OCI-LY1 (cell line): ENCODE data around the gene MAML2.

Experiments used
- H2AFZ ChIP-seq: fragments of 200-600 bp; sonication (generic), shearing (Covaris generic); 2 replicates; pipeline ENCODE4 v1.6.0; 2014; ENCODE audit warnings: antibody characterized with exemption, mild to moderate bottlenecking, low read length
- H3F3A ChIP-seq: fragments of 200-600 bp; sonication (generic), shearing (Covaris generic); 2 replicates; pipeline ENCODE4 v1.6.0; 2014; ENCODE audit warnings: mild to moderate bottlenecking, antibody characterized with exemption, low read length, moderate library complexity; ENCODE audit not compliant: insufficient read depth
- H3K27ac ChIP-seq: fragments of 200-600 bp; sonication (generic); 2 replicates; pipeline ENCODE4 v1.5.1; 2014; ENCODE audit warnings: low read length, mixed run types, mild to moderate bottlenecking, low read depth; ENCODE audit not compliant: poor library complexity, severe bottlenecking
- H3K27me3 ChIP-seq: fragments of 200-600 bp; sonication (generic); 2 replicates; pipeline ENCODE4 v1.6.0; 2014; ENCODE audit warnings: antibody characterized with exemption, mild to moderate bottlenecking, low read length, moderate library complexity; ENCODE audit not compliant: insufficient read depth
- H3K36me3 ChIP-seq: fragments of 200-600 bp; sonication (generic); 2 replicates; pipeline ENCODE4 v1.6.1; 2014; ENCODE audit warnings: mild to moderate bottlenecking, antibody characterized with exemption, low read length, moderate library complexity, mixed read lengths; ENCODE audit not compliant: insufficient read depth
- H3K4me1 ChIP-seq: fragments of 200-600 bp; sonication (generic); 2 replicates; pipeline ENCODE4 v1.5.1; 2014; ENCODE audit warnings: mild to moderate bottlenecking, low read length, moderate library complexity; ENCODE audit not compliant: insufficient read depth, severe bottlenecking
- H3K4me2 ChIP-seq: fragments of 200-600 bp; sonication (generic), shearing (Covaris generic); 2 replicates; pipeline ENCODE4 v1.6.1; 2014; ENCODE audit warnings: low read length
- H3K4me3 ChIP-seq: fragments of 200-600 bp; sonication (generic); 2 replicates; pipeline ENCODE4 v1.5.1; 2014; ENCODE audit warnings: low read length, low read depth, mild to moderate bottlenecking, mixed read lengths; ENCODE audit not compliant: poor library complexity, severe bottlenecking
- H3K79me2 ChIP-seq: fragments of 200-600 bp; shearing (Covaris generic); 2 replicates; pipeline ENCODE4 v1.6.1; 2016; ENCODE audit warnings: mixed run types, low read length, mixed read lengths; ENCODE audit not compliant: insufficient read depth
- H3K9ac ChIP-seq: fragments of 200-600 bp; sonication (generic), shearing (Covaris generic); 2 replicates; pipeline ENCODE4 v1.6.1; 2014; ENCODE audit warnings: mild to moderate bottlenecking, low read length, mixed read lengths
- H3K9me2 ChIP-seq: fragments of 200-600 bp; sonication (generic), shearing (Covaris generic); 2 replicates; pipeline ENCODE4 v1.6.1; 2014; ENCODE audit warnings: low read depth, mild to moderate bottlenecking, low read length, mixed read lengths
- H3K9me3 ChIP-seq: fragments of 200-600 bp; shearing (Covaris generic); 2 replicates; pipeline ENCODE4 v1.6.1; 2014; ENCODE audit warnings: low read length, mixed read lengths
- H4K20me1 ChIP-seq: fragments of 200-600 bp; sonication (generic), shearing (Covaris generic); 2 replicates; pipeline ENCODE4 v1.6.0; 2016; ENCODE audit warnings: mild to moderate bottlenecking, low read length; ENCODE audit not compliant: insufficient read depth
- EZH2 ChIP-seq: fragments of 200-600 bp; sonication (generic), shearing (Covaris generic); IDR thresholded peaks from 2 replicates; pipeline ENCODE4 v1.8.0; 2017; ENCODE audit warnings: borderline replicate concordance, mixed run types, mild to moderate bottlenecking, antibody characterized with exemption, low read length, moderate library complexity, mixed read lengths
- TF ChIP-seq, protein P1 (sequence below): fragments of 200-600 bp; sonication (generic), shearing (Covaris generic); IDR thresholded peaks from 2 replicates; pipeline ENCODE4 v1.5.1; 2017; ENCODE audit warnings: mild to moderate bottlenecking, antibody characterized with exemption, low read length, moderate library complexity, mixed read lengths

MAML2 gene

DNA sequence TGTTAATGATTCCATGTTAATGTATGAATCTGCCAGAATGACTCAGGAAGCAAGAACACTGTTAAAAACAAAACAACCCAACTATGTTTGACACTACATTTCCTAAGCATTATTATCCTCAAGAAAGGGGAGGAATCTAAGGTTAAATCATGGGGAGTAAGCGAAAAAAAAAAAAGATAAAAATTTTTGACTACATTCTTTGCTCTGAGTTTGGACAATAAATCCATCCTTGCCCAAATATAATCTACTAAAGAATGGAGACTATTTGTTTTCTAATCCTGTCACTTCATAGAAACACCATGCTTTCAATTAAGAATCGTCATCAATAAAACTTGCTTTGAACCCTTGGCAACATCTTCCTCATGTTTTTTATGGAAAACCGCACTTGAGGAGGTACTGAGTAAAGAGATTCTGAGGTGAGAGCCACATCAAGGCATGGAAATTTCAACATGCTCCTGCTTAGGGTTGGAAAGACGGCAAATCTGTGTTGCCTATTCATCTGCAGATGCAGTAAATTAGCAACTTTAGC, 9.7 kb downstream of the MAML2 start:
- H3K4me1 ChIP-seq, result peaks cover 24% of the 10 kb centered on the region
- H3K27me3 ChIP-seq, result no peaks in the 10 kb centered on the region
- no peak overlapping the region for H2AFZ ChIP-seq
- no peaks in the 10 kb centered on the region for H3K9me3 ChIP-seq
- no peaks in the 10 kb centered on the region for H3K79me2 ChIP-seq
- no peaks in the 10 kb centered on the region for H3F3A ChIP-seq
- H3K27ac ChIP-seq, result no peak overlapping the region
- H3K4me3 ChIP-seq, result no peak overlapping the region
- no peaks in the 10 kb centered on the region for H4K20me1 ChIP-seq
- H3K9me2 ChIP-seq, result no peaks in the 10 kb centered on the region
- TF ChIP-seq EZH2, result no peak
- TF ChIP-seq, protein P1, sequence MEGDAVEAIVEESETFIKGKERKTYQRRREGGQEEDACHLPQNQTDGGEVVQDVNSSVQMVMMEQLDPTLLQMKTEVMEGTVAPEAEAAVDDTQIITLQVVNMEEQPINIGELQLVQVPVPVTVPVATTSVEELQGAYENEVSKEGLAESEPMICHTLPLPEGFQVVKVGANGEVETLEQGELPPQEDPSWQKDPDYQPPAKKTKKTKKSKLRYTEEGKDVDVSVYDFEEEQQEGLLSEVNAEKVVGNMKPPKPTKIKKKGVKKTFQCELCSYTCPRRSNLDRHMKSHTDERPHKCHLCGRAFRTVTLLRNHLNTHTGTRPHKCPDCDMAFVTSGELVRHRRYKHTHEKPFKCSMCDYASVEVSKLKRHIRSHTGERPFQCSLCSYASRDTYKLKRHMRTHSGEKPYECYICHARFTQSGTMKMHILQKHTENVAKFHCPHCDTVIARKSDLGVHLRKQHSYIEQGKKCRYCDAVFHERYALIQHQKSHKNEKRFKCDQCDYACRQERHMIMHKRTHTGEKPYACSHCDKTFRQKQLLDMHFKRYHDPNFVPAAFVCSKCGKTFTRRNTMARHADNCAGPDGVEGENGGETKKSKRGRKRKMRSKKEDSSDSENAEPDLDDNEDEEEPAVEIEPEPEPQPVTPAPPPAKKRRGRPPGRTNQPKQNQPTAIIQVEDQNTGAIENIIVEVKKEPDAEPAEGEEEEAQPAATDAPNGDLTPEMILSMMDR, result no peak
- no peaks in the 10 kb centered on the region for H3K36me3 ChIP-seq
- no peak overlapping the region for H3K9ac ChIP-seq
- no peak overlapping the region for H3K4me2 ChIP-seq

DNA sequence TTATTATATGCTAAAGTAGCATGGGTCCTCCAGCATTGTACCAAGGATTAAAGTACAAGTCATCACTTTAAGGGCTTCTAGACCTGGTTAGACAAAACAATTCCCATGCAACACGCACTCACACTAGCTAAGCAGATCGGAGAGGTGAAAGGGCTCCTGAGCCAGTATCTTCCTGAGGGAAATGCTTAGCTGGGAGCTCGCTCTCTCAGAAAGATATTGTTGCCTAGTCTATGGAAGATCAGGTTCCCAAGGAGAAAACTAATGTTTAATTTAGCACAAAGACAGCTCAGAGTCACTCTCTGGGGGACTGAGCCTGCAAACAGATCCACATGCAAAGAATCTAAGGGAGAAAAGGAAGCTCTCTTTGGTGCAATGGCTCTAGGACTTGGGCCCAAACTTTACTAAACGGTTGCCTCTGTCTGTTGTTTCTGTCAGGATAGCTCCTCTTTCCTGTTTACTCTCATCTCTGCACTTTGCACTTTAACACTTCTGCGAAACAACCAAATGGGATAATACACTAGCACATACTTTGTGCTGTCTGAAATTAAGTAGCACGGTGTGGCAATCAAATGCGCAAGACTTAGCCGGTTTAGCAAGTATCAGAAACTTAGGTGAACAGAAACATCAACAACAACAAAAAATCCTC, 10.7 kb downstream of the MAML2 start:
- no peaks in the 10 kb centered on the region for H3F3A ChIP-seq
- peaks cover 14% of the 10 kb centered on the region for H3K4me1 ChIP-seq
- H3K36me3 ChIP-seq, result no peaks in the 10 kb centered on the region
- no peaks in the 10 kb centered on the region for H3K9me2 ChIP-seq
- H3K9me3 ChIP-seq, result no peaks in the 10 kb centered on the region
- no peak overlapping the region for H3K4me2 ChIP-seq
- TF ChIP-seq EZH2, result no peak
- TF ChIP-seq, protein P1, result no peak
- no peaks in the 10 kb centered on the region for H3K79me2 ChIP-seq
- no peak overlapping the region for H2AFZ ChIP-seq
- no peak overlapping the region for H3K4me3 ChIP-seq
- H3K27me3 ChIP-seq, result no peaks in the 10 kb centered on the region
- H4K20me1 ChIP-seq, result no peaks in the 10 kb centered on the region
- H3K9ac ChIP-seq, result no peak overlapping the region
- no peak overlapping the region for H3K27ac ChIP-seq

DNA sequence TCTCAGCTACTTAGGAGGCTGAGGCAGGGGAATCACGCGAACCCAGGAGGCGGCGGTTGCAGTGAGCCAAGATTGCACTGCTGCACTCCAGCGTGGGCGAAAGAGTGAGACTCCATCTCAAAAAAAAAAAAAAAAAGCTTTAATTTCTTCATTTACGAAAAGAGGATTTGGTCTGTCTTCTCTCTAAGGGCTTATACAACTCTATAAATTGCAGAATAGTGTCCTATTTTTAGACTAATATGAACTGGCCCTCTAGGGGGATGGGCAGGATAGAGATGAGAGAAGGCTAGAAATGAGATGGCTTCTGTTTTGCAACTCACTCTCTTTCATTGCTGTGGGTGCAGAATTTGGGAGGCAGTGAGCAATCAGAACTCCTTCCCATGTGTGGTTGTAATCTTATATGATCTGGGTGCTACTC, 11.3 kb downstream of the MAML2 start:
- H4K20me1 ChIP-seq, result no peaks in the 10 kb centered on the region
- peaks cover 12% of the 10 kb centered on the region for H3K4me1 ChIP-seq
- TF ChIP-seq, protein P1, result no peak
- TF ChIP-seq EZH2, result no peak
- no peaks in the 10 kb centered on the region for H3K36me3 ChIP-seq
- H3K27ac ChIP-seq, result no peak overlapping the region
- H3F3A ChIP-seq, result no peaks in the 10 kb centered on the region
- no peaks in the 10 kb centered on the region for H3K9me2 ChIP-seq
- H3K4me3 ChIP-seq, result no peak overlapping the region
- no peaks in the 10 kb centered on the region for H3K79me2 ChIP-seq
- H3K4me2 ChIP-seq, result no peak overlapping the region
- no peak overlapping the region for H2AFZ ChIP-seq
- no peak overlapping the region for H3K9ac ChIP-seq
- no peaks in the 10 kb centered on the region for H3K27me3 ChIP-seq
- H3K9me3 ChIP-seq, result no peaks in the 10 kb centered on the region
